Chondrocyte (in vitro differentiated cells): ENCODE results near the gene ZNF30. TPM values are rescaled to one million over a fixed set of nuclear protein-coding genes. Genes with fewer than 3 reads are reported as not detected.

ENCODE experiments used
- DNase-seq: peaks from one replicate; pipeline ENCODE4 v3.0.0; 2021; ENCODE audit warnings: mixed read lengths, low spot score
- H3K27ac Mint-ChIP-seq: one replicate; pipeline ENCODE4 v1.8.0; 2021; ENCODE audit warnings: mild to moderate bottlenecking, moderate library complexity, mixed read lengths; ENCODE audit not compliant: unreplicated experiment
- H3K27me3 Mint-ChIP-seq: 2 replicates; pipeline ENCODE4 v1.8.0; 2021; ENCODE audit warnings: low read depth, mixed read lengths
- H3K36me3 Mint-ChIP-seq: 2 replicates; pipeline ENCODE4 v1.8.0; 2021; ENCODE audit warnings: low read depth, mixed read lengths
- H3K4me1 Mint-ChIP-seq: 2 replicates; pipeline ENCODE4 v1.8.0; 2021; ENCODE audit warnings: low read depth, mild to moderate bottlenecking, mixed read lengths
- H3K4me3 Mint-ChIP-seq: one replicate; pipeline ENCODE4 v1.8.0; 2021; ENCODE audit warnings: mild to moderate bottlenecking, moderate library complexity, mixed read lengths; ENCODE audit not compliant: unreplicated experiment
- H3K9me3 Mint-ChIP-seq: 2 replicates; pipeline ENCODE4 v1.8.0; 2021; ENCODE audit warnings: low read depth, mixed read lengths
- total RNA-seq: library from RNA; stranded (reverse); gene quantifications from 3 replicates; pipeline ENCODE4 v1.2.1, GENCODE V29; 2021
- TF ChIP-seq, protein P1 (sequence below): fragments of 200-600 bp; sonication (generic); IDR thresholded peaks from 2 replicates; pipeline ENCODE4 v1.5.0; 2021; ENCODE audit warnings: antibody characterized with exemption, mild to moderate bottlenecking, moderate library complexity

Gene ZNF30
- total RNA-seq, 1 donor from 2014 or later, result 2.8 TPM

GRCh38 chr19:34974646-34975045 is 47.9 kb downstream of the ZNF30 start:
- DNase-seq, result no peak

DNA sequence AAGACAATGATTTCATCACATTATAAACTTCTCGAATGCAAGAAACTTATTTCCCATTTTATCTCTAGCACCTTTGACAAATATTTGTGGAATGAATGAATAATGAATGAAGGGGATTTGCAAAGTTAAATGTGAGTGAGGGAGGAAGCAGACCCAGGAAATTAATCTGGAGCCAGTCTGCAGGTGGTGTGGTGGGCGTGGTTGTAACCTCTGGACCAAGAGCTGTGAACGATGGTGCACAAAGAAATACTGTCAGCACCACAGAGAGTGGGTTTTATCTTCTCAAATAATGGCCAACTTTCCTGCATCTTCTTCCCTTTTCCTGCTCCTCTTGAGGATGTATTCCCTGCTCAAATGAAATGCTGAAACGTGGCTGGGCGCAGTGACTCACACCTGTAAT is 48.4 kb downstream of the ZNF30 start:
- Mint-ChIP-seq H3K27me3 (peaks cover 9% of the 10 kb centered on the region), H3K27ac (no peak overlapping the region), H3K36me3 (no peaks in the 10 kb centered on the region), H3K4me1 (peaks cover 5% of the 10 kb centered on the region), H3K4me3 (no peak overlapping the region), H3K9me3 (peaks cover 4% of the 10 kb centered on the region)
- DNase-seq, result no peak
- TF ChIP-seq, protein P1, sequence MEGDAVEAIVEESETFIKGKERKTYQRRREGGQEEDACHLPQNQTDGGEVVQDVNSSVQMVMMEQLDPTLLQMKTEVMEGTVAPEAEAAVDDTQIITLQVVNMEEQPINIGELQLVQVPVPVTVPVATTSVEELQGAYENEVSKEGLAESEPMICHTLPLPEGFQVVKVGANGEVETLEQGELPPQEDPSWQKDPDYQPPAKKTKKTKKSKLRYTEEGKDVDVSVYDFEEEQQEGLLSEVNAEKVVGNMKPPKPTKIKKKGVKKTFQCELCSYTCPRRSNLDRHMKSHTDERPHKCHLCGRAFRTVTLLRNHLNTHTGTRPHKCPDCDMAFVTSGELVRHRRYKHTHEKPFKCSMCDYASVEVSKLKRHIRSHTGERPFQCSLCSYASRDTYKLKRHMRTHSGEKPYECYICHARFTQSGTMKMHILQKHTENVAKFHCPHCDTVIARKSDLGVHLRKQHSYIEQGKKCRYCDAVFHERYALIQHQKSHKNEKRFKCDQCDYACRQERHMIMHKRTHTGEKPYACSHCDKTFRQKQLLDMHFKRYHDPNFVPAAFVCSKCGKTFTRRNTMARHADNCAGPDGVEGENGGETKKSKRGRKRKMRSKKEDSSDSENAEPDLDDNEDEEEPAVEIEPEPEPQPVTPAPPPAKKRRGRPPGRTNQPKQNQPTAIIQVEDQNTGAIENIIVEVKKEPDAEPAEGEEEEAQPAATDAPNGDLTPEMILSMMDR, result no peak

More at GRCh38 chr19:34974646-34975045, 47.9 kb downstream of the ZNF30 start:
- Mint-ChIP-seq H3K4me3 (no peak overlapping the region), H3K4me1 (peaks cover 5% of the 10 kb centered on the region), H3K27ac (no peak overlapping the region), H3K27me3 (peaks cover 6% of the 10 kb centered on the region), H3K9me3 (peaks cover 4% of the 10 kb centered on the region), H3K36me3 (no peaks in the 10 kb centered on the region)
- TF ChIP-seq, protein P1, result no peak

- H3K36me3 Mint-ChIP-seq, result no peaks in the 10 kb centered on the region
- H3K9me3 Mint-ChIP-seq, result peaks cover 4% of the 10 kb centered on the region
- no peak overlapping the region for H3K4me3 Mint-ChIP-seq
- H3K4me1 Mint-ChIP-seq, result peaks cover 5% of the 10 kb centered on the region
- TF ChIP-seq, protein P1, result no peak
- no peak overlapping the region for H3K27ac Mint-ChIP-seq
- no peak for DNase-seq
- peaks cover 9% of the 10 kb centered on the region for H3K27me3 Mint-ChIP-seq
Observed at GRCh38 chr19:34976611-34977010, 49.9 kb downstream of the ZNF30 start.

GRCh38 chr19:34979819-34980640 is 53.3 kb downstream of the ZNF30 start:
- H3K4me1 Mint-ChIP-seq, result no peaks in the 10 kb centered on the region
- TF ChIP-seq, protein P1, result no peak
- H3K4me3 Mint-ChIP-seq, result no peak overlapping the region
- H3K9me3 Mint-ChIP-seq, result peaks cover 12% of the 10 kb centered on the region
- H3K27ac Mint-ChIP-seq, result no peak overlapping the region
- H3K27me3 Mint-ChIP-seq, result peaks cover 9% of the 10 kb centered on the region
- peak; percentile 34 for DNase-seq
- H3K36me3 Mint-ChIP-seq, result no peaks in the 10 kb centered on the region

DNA sequence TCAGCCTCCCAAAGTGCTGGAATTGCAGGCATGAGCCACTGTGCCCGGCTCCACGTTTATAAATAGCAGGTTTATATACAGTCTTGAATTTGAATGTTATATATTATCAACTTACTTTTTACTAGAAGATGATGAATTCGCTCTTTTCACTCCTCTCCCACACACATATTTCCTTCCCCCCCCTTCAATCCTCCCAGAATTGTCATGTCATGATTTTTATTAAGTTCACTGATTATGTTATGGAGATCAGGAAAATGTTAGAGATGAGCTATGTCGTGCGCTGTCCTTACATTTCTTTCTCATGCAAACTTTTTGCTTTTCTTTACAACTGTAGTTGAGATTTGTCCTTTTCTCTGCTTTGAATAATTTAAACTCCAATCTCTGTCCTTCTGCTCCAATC is 55.6 kb downstream of the ZNF30 start:
- no peak overlapping the region for H3K4me3 Mint-ChIP-seq
- peaks cover 10% of the 10 kb centered on the region for H3K9me3 Mint-ChIP-seq
- no peaks in the 10 kb centered on the region for H3K36me3 Mint-ChIP-seq
- H3K27me3 Mint-ChIP-seq, result peaks cover 9% of the 10 kb centered on the region
- H3K4me1 Mint-ChIP-seq, result peaks cover 9% of the 10 kb centered on the region
- no peak overlapping the region for H3K27ac Mint-ChIP-seq
- TF ChIP-seq, protein P1, result no peak
- DNase-seq, result peak; percentile 10
